Measurements from ENCODE around the gene ANKRD17.
A peak's percentile ranks its signal among the peaks of the same experiment; 100 is the strongest.

Gene ANKRD17

GRCh38 chr4:73075832-73076231, 182.8 kb downstream of the ANKRD17 start:
- Histone ChIP-seq H3K27me3 (ENCODE audit: control insufficient read depth in 1 of 2, insufficient read depth in 1 of 2, low read length in 2 of 2) (no peaks in the 10 kb centered on the region), H2AK5ac (ENCODE audit: low read length, severe bottlenecking) (no peak overlapping the region), H3K4me2 (ENCODE audit: low read length, poor library complexity, severe bottlenecking) (no peak overlapping the region), H3K14ac (ENCODE audit: low read length in 2 of 2) (no peak overlapping the region), H4K8ac (ENCODE audit: low read length) (no peak overlapping the region), H3K36me3 (ENCODE audit: control insufficient read depth in 1 of 2, insufficient read depth in 2 of 2, low read depth in 1 of 2, low read length in 2 of 2) (peaks cover 14 to 81% of the 10 kb centered on the region in 2 experiments), H2BK120ac (ENCODE audit: low read depth, low read length) (no peak overlapping the region), H2BK5ac (ENCODE audit: low read depth, low read length, poor library complexity, severe bottlenecking) (no peak overlapping the region), H4K91ac (ENCODE audit: low read length) (no peak overlapping the region), H3K18ac (ENCODE audit: low read depth in 1 of 2, low read length in 2 of 2) (no peak overlapping the region), H3K23ac (ENCODE audit: low read length in 2 of 2) (no peak overlapping the region), H3K9ac (ENCODE audit: low read length) (no peak overlapping the region), H2BK15ac (ENCODE audit: low read depth, poor library complexity, severe bottlenecking) (no peak overlapping the region), H3K27ac (ENCODE audit: low read length, poor library complexity, severe bottlenecking) (no peak overlapping the region), H3K9me3 (ENCODE audit: control insufficient read depth, low read length) (no peaks in the 10 kb centered on the region), H2AFZ (ENCODE audit: low read depth, low read length) (no peak overlapping the region), H3K4ac (ENCODE audit: low read depth in 1 of 2, low read length in 2 of 2) (no peak overlapping the region), H3K4me3 (ENCODE audit: insufficient read depth in 1 of 2, low read depth in 1 of 2, low read length in 2 of 2) (no peak overlapping the region), H2BK12ac (ENCODE audit: low read length in 2 of 2) (no peak overlapping the region), H3K79me1 (replicated peaks; ENCODE audit: low read length, poor library complexity, severe bottlenecking) (peaks cover 11% of the 10 kb centered on the region), H3K4me1 (ENCODE audit: control insufficient read depth, insufficient read depth, low read depth, low read length) (no peaks in the 10 kb centered on the region)
- DNase-seq, result no peak
- 100% methylated on average over 3 of the region's 3 CpGs for WGBS

DNA sequence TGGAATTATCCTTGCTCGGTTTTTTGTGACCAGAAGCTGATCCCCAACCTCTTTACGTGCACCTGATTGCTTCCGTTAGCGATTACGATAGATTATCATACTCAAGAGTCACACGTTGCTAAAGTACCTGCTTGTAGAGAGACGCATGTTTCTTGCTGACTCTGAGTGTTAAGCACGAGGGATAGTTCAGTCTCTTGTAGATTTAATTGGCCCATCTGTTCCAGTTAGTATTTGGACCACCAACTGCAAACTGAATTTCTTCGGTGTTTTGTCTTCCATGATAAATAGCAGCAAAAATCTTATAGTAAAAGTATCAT, 188.6 kb downstream of the ANKRD17 start:
- Histone ChIP-seq H2BK15ac (ENCODE audit: low read depth, poor library complexity, severe bottlenecking) (no peak overlapping the region), H2BK12ac (ENCODE audit: low read length in 2 of 2) (no peak overlapping the region), H3K36me3 (ENCODE audit: control insufficient read depth in 1 of 2, insufficient read depth in 2 of 2, low read depth in 1 of 2, low read length in 2 of 2) (peaks cover 0 to 51% of the 10 kb centered on the region in 2 experiments), H3K18ac (ENCODE audit: low read depth in 1 of 2, low read length in 2 of 2) (no peak overlapping the region), H4K8ac (ENCODE audit: low read length) (no peak overlapping the region), H2BK5ac (ENCODE audit: low read depth, low read length, poor library complexity, severe bottlenecking) (no peak overlapping the region), H3K27me3 (ENCODE audit: control insufficient read depth in 1 of 2, insufficient read depth in 1 of 2, low read length in 2 of 2) (no peaks in the 10 kb centered on the region), H3K27ac (ENCODE audit: low read length, poor library complexity, severe bottlenecking) (peak overlapping the region; percentile 9), H3K79me1 (replicated peaks; ENCODE audit: low read length, poor library complexity, severe bottlenecking) (peaks cover 14% of the 10 kb centered on the region), H2BK120ac (ENCODE audit: low read depth, low read length) (no peak overlapping the region), H3K4me3 (ENCODE audit: insufficient read depth in 1 of 2, low read depth in 1 of 2, low read length in 2 of 2) (peak overlapping the region in 1 of 2 experiments; percentile 97), H3K9ac (ENCODE audit: low read length) (peak overlapping the region; percentile 96), H2AK5ac (ENCODE audit: low read length, severe bottlenecking) (no peak overlapping the region), H4K91ac (ENCODE audit: low read length) (no peak overlapping the region), H3K9me3 (ENCODE audit: control insufficient read depth, low read length) (no peaks in the 10 kb centered on the region), H3K4me2 (ENCODE audit: low read length, poor library complexity, severe bottlenecking) (peak overlapping the region; percentile 49), H3K23ac (ENCODE audit: low read length in 2 of 2) (no peak overlapping the region), H3K14ac (ENCODE audit: low read length in 2 of 2) (no peak overlapping the region), H2AFZ (ENCODE audit: low read depth, low read length) (peak overlapping the region; percentile 20), H3K4me1 (ENCODE audit: control insufficient read depth, insufficient read depth, low read depth, low read length) (peaks cover 3% of the 10 kb centered on the region), H3K4ac (ENCODE audit: low read depth in 1 of 2, low read length in 2 of 2) (no peak overlapping the region)
- 30% methylated on average over 8 of the region's 9 CpGs for WGBS
- DNase-seq, result no peak

- Histone ChIP-seq H3K14ac (ENCODE audit: low read length in 2 of 2) (peak within 1 kb of the TSS in 1 of 2 experiments; percentile 91), H2AFZ (ENCODE audit: low read depth, low read length) (peak within 1 kb of the TSS; percentile 84), H2BK15ac (ENCODE audit: low read depth, poor library complexity, severe bottlenecking) (no peak within 1 kb of the TSS), H3K4ac (ENCODE audit: low read depth in 1 of 2, low read length in 2 of 2) (peak within 1 kb of the TSS; percentile 68 to 94), H3K36me3 (ENCODE audit: control insufficient read depth in 1 of 2, insufficient read depth in 2 of 2, low read depth in 1 of 2, low read length in 2 of 2) (peaks cover 0 to 51% of the 10 kb centered on the region in 2 experiments), H3K4me2 (ENCODE audit: low read length, poor library complexity, severe bottlenecking) (peak within 1 kb of the TSS; percentile 49), H3K23ac (ENCODE audit: low read length in 2 of 2) (peak within 1 kb of the TSS in 1 of 2 experiments; percentile 92), H3K4me1 (ENCODE audit: control insufficient read depth, insufficient read depth, low read depth, low read length) (peaks cover 3% of the 10 kb centered on the region), H3K4me3 (ENCODE audit: insufficient read depth in 1 of 2, low read depth in 1 of 2, low read length in 2 of 2) (peak within 1 kb of the TSS; percentile 82 to 97), H3K18ac (ENCODE audit: low read depth in 1 of 2, low read length in 2 of 2) (peak within 1 kb of the TSS; percentile 79 to 95), H3K79me1 (replicated peaks; ENCODE audit: low read length, poor library complexity, severe bottlenecking) (peaks cover 16% of the 10 kb centered on the region), H2BK12ac (ENCODE audit: low read length in 2 of 2) (peak within 1 kb of the TSS in 1 of 2 experiments; percentile 65), H4K8ac (ENCODE audit: low read length) (peak within 1 kb of the TSS; percentile 78), H3K9me3 (ENCODE audit: control insufficient read depth, low read length) (no peaks in the 10 kb centered on the region), H3K27ac (ENCODE audit: low read length, poor library complexity, severe bottlenecking) (peak within 1 kb of the TSS; percentile 71), H3K9ac (ENCODE audit: low read length) (peak within 1 kb of the TSS; percentile 96), H2AK5ac (ENCODE audit: low read length, severe bottlenecking) (no peak within 1 kb of the TSS), H3K27me3 (ENCODE audit: control insufficient read depth in 1 of 2, insufficient read depth in 1 of 2, low read length in 2 of 2) (no peaks in the 10 kb centered on the region), H2BK120ac (ENCODE audit: low read depth, low read length) (no peak within 1 kb of the TSS), H4K91ac (ENCODE audit: low read length) (peak within 1 kb of the TSS; percentile 85), H2BK5ac (ENCODE audit: low read depth, low read length, poor library complexity, severe bottlenecking) (no peak within 1 kb of the TSS)
- peak; percentile 99 for DNase-seq
- WGBS, result under 1% methylated on average over 53 of the region's 62 CpGs
Measured at GRCh38 chr4:73069338-73070073, 189.1 kb downstream of the ANKRD17 start, which contains the start of gene COX18. COX18 (minus strand) TSS chr4:73069716; CDS start chr4:73069649, 67 bp downstream.

GRCh38 chr4:73068491-73069337, 189.9 kb downstream of the ANKRD17 start:
- Histone ChIP-seq H3K9me3 (ENCODE audit: control insufficient read depth, low read length) (no peaks in the 10 kb centered on the region), H2BK15ac (ENCODE audit: low read depth, poor library complexity, severe bottlenecking) (no peak overlapping the region), H3K4me2 (ENCODE audit: low read length, poor library complexity, severe bottlenecking) (peak overlapping the region; percentile 46), H3K14ac (ENCODE audit: low read length in 2 of 2) (peak overlapping the region in 1 of 2 experiments; percentile 91), H3K79me1 (replicated peaks; ENCODE audit: low read length, poor library complexity, severe bottlenecking) (peaks cover 18% of the 10 kb centered on the region), H3K4ac (ENCODE audit: low read depth in 1 of 2, low read length in 2 of 2) (peak overlapping the region; percentile 68 to 94), H2AK5ac (ENCODE audit: low read length, severe bottlenecking) (no peak overlapping the region), H3K27ac (ENCODE audit: low read length, poor library complexity, severe bottlenecking) (peak overlapping the region; percentile 71), H4K91ac (ENCODE audit: low read length) (peak overlapping the region; percentile 85), H2AFZ (ENCODE audit: low read depth, low read length) (peak overlapping the region; percentile 84), H3K4me1 (ENCODE audit: control insufficient read depth, insufficient read depth, low read depth, low read length) (peaks cover 3% of the 10 kb centered on the region), H3K4me3 (ENCODE audit: insufficient read depth in 1 of 2, low read depth in 1 of 2, low read length in 2 of 2) (peak overlapping the region; percentile 82 to 97), H4K8ac (ENCODE audit: low read length) (peak overlapping the region; percentile 78), H2BK5ac (ENCODE audit: low read depth, low read length, poor library complexity, severe bottlenecking) (no peak overlapping the region), H3K18ac (ENCODE audit: low read depth in 1 of 2, low read length in 2 of 2) (peak overlapping the region; percentile 79 to 95), H2BK12ac (ENCODE audit: low read length in 2 of 2) (peak overlapping the region in 1 of 2 experiments; percentile 65), H2BK120ac (ENCODE audit: low read depth, low read length) (no peak overlapping the region), H3K27me3 (ENCODE audit: control insufficient read depth in 1 of 2, insufficient read depth in 1 of 2, low read length in 2 of 2) (no peaks in the 10 kb centered on the region), H3K9ac (ENCODE audit: low read length) (peak overlapping the region; percentile 96), H3K23ac (ENCODE audit: low read length in 2 of 2) (peak overlapping the region in 1 of 2 experiments; percentile 92), H3K36me3 (ENCODE audit: control insufficient read depth in 1 of 2, insufficient read depth in 2 of 2, low read depth in 1 of 2, low read length in 2 of 2) (peaks cover 0 to 51% of the 10 kb centered on the region in 2 experiments)
- peak; percentile 65 for DNase-seq
- WGBS, result 2% methylated on average over 27 of the region's 27 CpGs

Data from mesenchymal stem cell (in vitro differentiated cells and primary cell).